ENCODE results near the gene SLIT3. TPM values are rescaled to one million over a fixed set of nuclear protein-coding genes. Genes with fewer than 3 reads are reported as not detected.

The SLIT3 gene
- total RNA-seq, 4 donors from 2014 or later: 46.3 to 89.0 (median 68.0) TPM

- DNase-seq (ENCODE audit: low spot score): no peak
- TF ChIP-seq CTCF (IDR thresholded peaks at IDR 0.05): no peak
These were observed 275.4 kb downstream of the SLIT3 start for GRCh38 chr5:169025491-169025890.

GRCh38 chr5:169024421-169024820, 276.5 kb downstream of the SLIT3 start:
- no peak for ATAC-seq (ENCODE audit: low FRiP score)
- DNase-seq (ENCODE audit: low spot score): no peak

More at GRCh38 chr5:169025491-169025890, 275.4 kb downstream of the SLIT3 start:
- no peak for ATAC-seq (ENCODE audit: low FRiP score)

GRCh38 chr5:169022718-169023117, 278.2 kb downstream of the SLIT3 start:
- TF ChIP-seq CTCF (IDR thresholded peaks at IDR 0.05): no peak
- ATAC-seq (ENCODE audit: low FRiP score): no peak

More at GRCh38 chr5:169024421-169024820, 276.5 kb downstream of the SLIT3 start:
- TF ChIP-seq CTCF (IDR thresholded peaks at IDR 0.05): no peak

GRCh38 chr5:169020102-169020501, 280.8 kb downstream of the SLIT3 start:
- TF ChIP-seq CTCF (IDR thresholded peaks at IDR 0.05): no peak
- ATAC-seq (ENCODE audit: low FRiP score): no peak
- DNase-seq (ENCODE audit: low spot score): no peak

More at GRCh38 chr5:169022718-169023117, 278.2 kb downstream of the SLIT3 start:
- no peak for DNase-seq (ENCODE audit: low spot score)

- no peak for ATAC-seq (ENCODE audit: low FRiP score)
- no peak for DNase-seq (ENCODE audit: low spot score)
- no peak for TF ChIP-seq CTCF (IDR thresholded peaks at IDR 0.05)
These were observed 282.0 kb downstream of the SLIT3 start for GRCh38 chr5:169018925-169019324.

GRCh38 chr5:169015991-169016390, 284.9 kb downstream of the SLIT3 start:
- no peak for TF ChIP-seq CTCF (IDR thresholded peaks at IDR 0.05)
- DNase-seq (ENCODE audit: low spot score): no peak
- no peak for ATAC-seq (ENCODE audit: low FRiP score)

GRCh38 chr5:169013846-169014245, 287.1 kb downstream of the SLIT3 start:
- ATAC-seq (ENCODE audit: low FRiP score): no peak
- TF ChIP-seq CTCF (IDR thresholded peaks at IDR 0.05): no peak
- no peak for DNase-seq (ENCODE audit: low spot score)

Data from omental fat pad (tissue), 4 donors.